ENCODE measurements around the gene NR6A1.

The NR6A1 gene

GRCh38 chr9:124771021-124771866 lies at the start of gene NR6A1:
Gene NR6A1, minus strand, starts transcription at chr9:124771311.
- in situ Hi-C loops (cut with MboI; ENCODE audit: low sequenced_read_pairs) = loop anchor here (5.0 kb wide), 3 partner anchors 81 to 606 kb away; partner anchors contain the start of genes SCAI and WDR38
- Histone ChIP-seq H3K4me1 (peaks cover 9% of the 10 kb centered on the region), H3K36me3 (replicated peaks) (no peaks in the 10 kb centered on the region)

GRCh38 chr9:124818431-124819281 lies 47.5 kb upstream of the NR6A1 start:
- H3K9me3 ChIP-seq = no peaks in the 10 kb centered on the region
- no peak overlapping the region for H3K4me3 ChIP-seq
- H3K36me3 ChIP-seq (replicated peaks) = no peaks in the 10 kb centered on the region
- H3K27me3 ChIP-seq (ENCODE audit: low read depth) = no peaks in the 10 kb centered on the region
- in situ Hi-C loops (cut with MboI; ENCODE audit: low sequenced_read_pairs) = no loop called here
- no peaks in the 10 kb centered on the region for H3K4me1 ChIP-seq
- no peak for DNase-seq (ENCODE audit: low spot score in 2 of 2)

More at GRCh38 chr9:124771021-124771866, at the start of gene NR6A1:
- H3K9me3 ChIP-seq = no peaks in the 10 kb centered on the region
- H3K4me3 ChIP-seq = peak within 1 kb of the TSS; percentile 59
- peak; percentile 94 to 98 for DNase-seq (ENCODE audit: low spot score in 2 of 2)
- no peaks in the 10 kb centered on the region for H3K27me3 ChIP-seq (ENCODE audit: low read depth)

GRCh38 chr9:124815601-124816000 lies 44.5 kb upstream of the NR6A1 start:
- no peaks in the 10 kb centered on the region for H3K27me3 ChIP-seq (ENCODE audit: low read depth)
- no peak for DNase-seq (ENCODE audit: low spot score in 2 of 2)
- no peaks in the 10 kb centered on the region for H3K9me3 ChIP-seq
- no peak overlapping the region for H3K4me3 ChIP-seq
- H3K36me3 ChIP-seq (replicated peaks) = no peaks in the 10 kb centered on the region
- in situ Hi-C loops (cut with MboI; ENCODE audit: low sequenced_read_pairs) = no loop called here
- H3K4me1 ChIP-seq = no peaks in the 10 kb centered on the region

GRCh38 chr9:124814164-124814535 lies 43.0 kb upstream of the NR6A1 start:
- H3K4me1 ChIP-seq = no peaks in the 10 kb centered on the region
- H3K9me3 ChIP-seq = no peaks in the 10 kb centered on the region
- no peak overlapping the region for H3K4me3 ChIP-seq
- in situ Hi-C loops (cut with MboI; ENCODE audit: low sequenced_read_pairs) = no loop called here
- H3K27me3 ChIP-seq (ENCODE audit: low read depth) = no peaks in the 10 kb centered on the region
- DNase-seq (ENCODE audit: low spot score in 2 of 2) = no peak
- H3K36me3 ChIP-seq (replicated peaks) = no peaks in the 10 kb centered on the region

DNA sequence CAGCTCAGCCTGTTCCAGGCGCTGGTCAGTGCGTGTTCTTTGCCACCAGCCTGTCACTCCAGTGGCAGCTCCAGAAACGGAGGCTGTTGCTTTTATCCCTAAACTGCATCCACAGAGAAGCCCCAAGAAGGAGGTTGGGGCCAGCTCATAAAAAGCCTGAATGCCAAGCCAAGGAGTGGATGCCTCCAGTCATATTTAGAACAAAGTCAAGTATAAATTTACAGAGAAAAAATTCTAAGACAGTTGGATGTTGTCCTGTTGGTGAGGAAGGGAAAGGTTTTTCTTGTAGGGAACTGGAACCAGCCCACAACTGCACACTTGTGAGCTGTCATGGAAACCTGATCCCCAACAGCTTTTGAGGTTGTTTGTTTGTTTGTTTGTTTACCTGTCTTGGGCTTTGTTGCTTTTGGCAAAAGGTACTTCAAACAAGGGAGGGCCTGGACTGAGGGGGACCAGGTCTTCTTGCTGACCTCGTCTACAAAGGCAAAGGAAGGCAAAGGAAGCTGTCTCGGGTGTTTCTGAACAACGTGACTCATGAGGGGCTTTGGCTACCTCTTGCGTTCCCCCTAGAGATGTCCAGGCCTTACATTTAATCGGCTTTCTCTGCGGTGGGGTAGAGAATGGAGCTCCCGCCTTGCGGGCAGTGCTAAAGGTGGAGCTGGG lies 42.5 kb upstream of the NR6A1 start:
- no peak for DNase-seq (ENCODE audit: low spot score in 2 of 2)
- Histone ChIP-seq H3K36me3 (replicated peaks) (no peaks in the 10 kb centered on the region), H3K4me3 (no peak overlapping the region), H3K27me3 (ENCODE audit: low read depth) (no peaks in the 10 kb centered on the region), H3K9me3 (no peaks in the 10 kb centered on the region), H3K4me1 (no peaks in the 10 kb centered on the region)
- in situ Hi-C loops (cut with MboI; ENCODE audit: low sequenced_read_pairs) = no loop called here

GRCh38 chr9:124813041-124813440 lies 41.9 kb upstream of the NR6A1 start:
- no peaks in the 10 kb centered on the region for H3K4me1 ChIP-seq

DNA sequence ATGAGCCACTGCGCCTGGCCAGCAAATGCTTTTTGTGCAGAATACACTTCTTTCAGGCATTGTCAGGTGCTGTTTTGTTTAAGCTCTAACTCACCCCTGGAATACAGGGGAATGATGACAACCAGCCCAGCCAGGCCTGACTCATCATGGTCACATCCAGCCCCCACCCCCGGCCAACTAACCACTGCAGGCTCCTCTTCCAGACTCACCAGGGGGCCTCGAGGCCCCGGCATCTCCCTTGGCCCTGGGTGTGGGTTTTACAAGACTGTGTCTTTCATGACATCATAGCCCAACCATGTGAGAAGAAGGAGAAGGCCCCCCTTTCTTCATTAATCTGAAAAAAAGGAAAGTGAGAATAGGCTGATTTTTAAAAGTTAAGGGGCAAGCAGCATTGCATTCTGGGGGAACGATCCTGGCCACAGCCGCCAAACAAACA lies 41.3 kb upstream of the NR6A1 start:
- no peaks in the 10 kb centered on the region for H3K27me3 ChIP-seq (ENCODE audit: low read depth)
- no peak overlapping the region for H3K4me3 ChIP-seq
- peak in 1 of 2 experiments; percentile 43 for DNase-seq (ENCODE audit: low spot score in 2 of 2)
- in situ Hi-C loops (cut with MboI; ENCODE audit: low sequenced_read_pairs) = no loop called here
- no peaks in the 10 kb centered on the region for H3K36me3 ChIP-seq (replicated peaks)
- H3K4me1 ChIP-seq = no peaks in the 10 kb centered on the region
- no peaks in the 10 kb centered on the region for H3K9me3 ChIP-seq

More at GRCh38 chr9:124813041-124813440, 41.9 kb upstream of the NR6A1 start:
- Histone ChIP-seq H3K27me3 (ENCODE audit: low read depth) (no peaks in the 10 kb centered on the region), H3K36me3 (replicated peaks) (no peaks in the 10 kb centered on the region), H3K9me3 (no peaks in the 10 kb centered on the region), H3K4me3 (no peak overlapping the region)
- DNase-seq (ENCODE audit: low spot score in 2 of 2) = no peak
- in situ Hi-C loops (cut with MboI; ENCODE audit: low sequenced_read_pairs) = no loop called here

- in situ Hi-C loops (cut with MboI; ENCODE audit: low sequenced_read_pairs) = no loop called here
- no peaks in the 10 kb centered on the region for H3K27me3 ChIP-seq (ENCODE audit: low read depth)
- no peaks in the 10 kb centered on the region for H3K4me1 ChIP-seq
- H3K4me3 ChIP-seq = no peak overlapping the region
- H3K9me3 ChIP-seq = no peaks in the 10 kb centered on the region
- H3K36me3 ChIP-seq (replicated peaks) = no peaks in the 10 kb centered on the region
- DNase-seq (ENCODE audit: low spot score in 2 of 2) = peak in 1 of 2 experiments; percentile 31
Measured at GRCh38 chr9:124810663-124811355, 39.7 kb upstream of the NR6A1 start.

DNA sequence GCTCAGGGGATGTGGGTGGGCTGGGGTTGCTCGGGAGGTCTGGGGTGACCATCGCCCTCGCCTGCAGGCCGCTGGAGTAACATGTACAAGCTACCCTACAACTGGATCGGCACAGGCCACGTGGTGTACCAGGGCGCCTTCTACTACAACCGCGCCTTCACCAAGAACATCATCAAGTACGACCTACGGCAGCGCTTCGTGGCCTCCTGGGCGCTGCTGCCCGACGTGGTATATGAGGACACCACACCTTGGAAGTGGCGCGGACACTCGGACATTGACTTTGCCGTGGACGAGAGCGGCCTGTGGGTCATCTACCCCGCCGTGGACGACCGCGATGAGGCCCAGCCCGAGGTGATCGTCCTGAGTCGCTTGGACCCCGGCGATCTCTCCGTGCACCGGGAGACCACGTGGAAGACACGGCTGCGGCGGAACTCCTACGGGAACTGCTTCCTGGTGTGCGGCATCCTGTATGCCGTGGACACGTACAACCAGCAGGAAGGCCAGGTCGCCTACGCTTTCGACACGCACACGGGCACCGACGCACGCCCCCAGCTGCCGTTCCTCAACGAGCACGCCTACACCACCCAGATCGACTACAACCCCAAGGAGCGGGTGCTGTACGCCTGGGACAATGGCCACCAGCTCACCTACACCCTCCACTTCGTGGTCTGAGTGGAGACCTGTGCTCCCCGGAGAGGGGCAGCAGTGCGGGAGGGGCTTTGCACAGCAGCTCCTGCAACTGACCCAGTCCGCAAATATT lies 38.8 kb upstream of the NR6A1 start:
- H3K4me1 ChIP-seq = no peaks in the 10 kb centered on the region
- no peaks in the 10 kb centered on the region for H3K9me3 ChIP-seq
- no peak for DNase-seq (ENCODE audit: low spot score in 2 of 2)
- no peaks in the 10 kb centered on the region for H3K36me3 ChIP-seq (replicated peaks)
- H3K4me3 ChIP-seq = no peak overlapping the region
- H3K27me3 ChIP-seq (ENCODE audit: low read depth) = no peaks in the 10 kb centered on the region
- in situ Hi-C loops (cut with MboI; ENCODE audit: low sequenced_read_pairs) = no loop called here

DNA sequence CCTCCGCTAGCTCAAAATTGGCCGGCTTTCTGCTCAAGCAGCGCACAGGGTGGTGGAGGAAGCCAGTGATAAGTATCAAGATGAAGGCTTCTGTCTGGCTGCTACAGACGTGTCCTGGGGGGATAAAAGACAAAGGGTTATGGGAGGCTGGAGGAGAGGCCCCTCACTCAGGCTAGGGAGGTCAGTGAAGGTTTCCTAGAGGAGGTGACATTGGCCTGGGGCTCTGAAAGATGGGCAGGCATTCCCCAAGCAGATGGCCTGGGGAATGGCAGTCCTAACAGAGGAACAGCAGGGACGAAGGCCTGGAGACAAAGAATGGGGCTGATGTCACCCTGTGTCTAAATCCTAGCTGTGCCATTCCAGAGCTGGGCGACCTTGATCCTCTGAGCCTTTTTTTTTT lies 38.1 kb upstream of the NR6A1 start:
- no peaks in the 10 kb centered on the region for H3K36me3 ChIP-seq (replicated peaks)
- in situ Hi-C loops (cut with MboI; ENCODE audit: low sequenced_read_pairs) = no loop called here
- no peaks in the 10 kb centered on the region for H3K4me1 ChIP-seq
- DNase-seq (ENCODE audit: low spot score in 2 of 2) = no peak
- H3K4me3 ChIP-seq = no peak overlapping the region
- H3K27me3 ChIP-seq (ENCODE audit: low read depth) = no peaks in the 10 kb centered on the region
- H3K9me3 ChIP-seq = no peaks in the 10 kb centered on the region

DNA sequence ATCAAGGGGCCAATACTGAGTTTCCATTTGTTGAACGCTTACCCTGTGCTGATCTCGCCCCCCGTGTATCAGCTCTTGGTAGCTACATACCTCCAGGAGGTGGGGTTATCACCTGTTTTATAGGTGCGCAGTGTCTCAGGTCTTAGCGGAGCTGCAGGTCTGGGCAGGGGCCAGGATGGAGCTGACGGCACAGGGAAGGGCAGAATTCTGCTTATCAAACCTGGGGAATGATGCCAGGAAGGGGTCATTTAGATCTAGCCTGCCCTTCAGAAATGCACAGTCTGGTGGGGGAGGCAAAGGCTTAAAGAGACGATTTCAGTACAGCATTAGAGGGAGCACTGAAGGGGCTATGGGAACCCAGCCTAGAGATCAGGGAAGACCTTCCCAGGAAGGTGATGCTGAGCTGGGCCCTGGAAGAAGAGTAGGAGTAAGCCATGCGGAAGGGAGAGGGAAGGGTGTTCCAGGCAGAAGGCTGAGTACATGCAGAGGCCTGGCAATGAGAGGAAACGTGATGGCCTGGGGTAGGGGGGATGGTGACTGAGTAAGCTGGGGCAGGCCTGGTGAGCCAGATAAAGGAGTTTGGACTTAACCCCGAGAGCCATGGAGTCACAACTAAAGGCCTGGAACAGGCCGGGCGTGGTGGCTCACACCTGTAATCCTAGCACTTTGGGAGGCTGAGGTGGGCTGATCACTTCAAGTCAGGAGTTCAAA lies 37.3 kb upstream of the NR6A1 start:
- Histone ChIP-seq H3K36me3 (replicated peaks) (no peaks in the 10 kb centered on the region), H3K4me3 (no peak overlapping the region), H3K9me3 (no peaks in the 10 kb centered on the region), H3K27me3 (ENCODE audit: low read depth) (no peaks in the 10 kb centered on the region), H3K4me1 (no peaks in the 10 kb centered on the region)
- in situ Hi-C loops (cut with MboI; ENCODE audit: low sequenced_read_pairs) = no loop called here
- DNase-seq (ENCODE audit: low spot score in 2 of 2) = no peak

DNA sequence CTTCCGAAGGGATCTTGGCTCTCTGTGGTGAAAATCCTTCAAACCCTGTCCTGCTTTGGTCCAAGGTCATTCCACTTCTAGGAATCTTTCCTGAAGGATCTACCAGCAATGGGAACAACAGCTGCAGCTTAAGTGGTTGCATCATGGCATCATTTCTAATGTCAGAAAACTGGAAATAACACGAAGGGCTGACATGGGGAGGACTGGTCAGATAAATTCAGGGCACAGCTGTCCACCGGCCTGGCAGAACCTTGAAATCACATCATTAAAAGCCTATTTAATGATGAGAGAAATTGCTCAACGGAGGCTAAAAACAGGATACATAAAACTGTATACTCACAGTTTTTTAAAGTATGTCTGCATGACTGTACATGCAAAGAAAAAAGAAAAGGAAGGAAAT lies 34.1 kb upstream of the NR6A1 start:
- no peaks in the 10 kb centered on the region for H3K9me3 ChIP-seq
- H3K27me3 ChIP-seq (ENCODE audit: low read depth) = no peaks in the 10 kb centered on the region
- no peak overlapping the region for H3K4me3 ChIP-seq
- no peaks in the 10 kb centered on the region for H3K36me3 ChIP-seq (replicated peaks)
- in situ Hi-C loops (cut with MboI; ENCODE audit: low sequenced_read_pairs) = no loop called here
- no peaks in the 10 kb centered on the region for H3K4me1 ChIP-seq
- no peak for DNase-seq (ENCODE audit: low spot score in 2 of 2)

All from HAP-1 (cell line).